Measurements from ENCODE around the gene CYFIP2.

GRCh38 chr5:157219491-157220271 lies 46.2 kb upstream of the CYFIP2 start:
- TF ChIP-seq EZH2phosphoT487 (IDR thresholded peaks at IDR 0.05; ENCODE audit: insufficient read depth, low read depth) (no peak), EZH2 (IDR thresholded peaks at IDR 0.05; ENCODE audit: insufficient read depth, poor library complexity, severe bottlenecking) (no peak)
